NCI-H1092 treated with DMSO at 0.1 percent for 48 hours (cell line): Measurements from ENCODE around the gene PTPRA.
A peak's percentile ranks its signal among the peaks of the same experiment; 100 is the strongest.
"Not testable (repeated sequence)": the region's sequence is repeated elsewhere in the genome, so short reads cannot be mapped to it uniquely, and the experiment has no call there.

Source experiments
- DNase-seq: peaks from one replicate; lab custom pipeline; 2025; lab: John Stamatoyannopoulos, UW

Gene PTPRA

DNA sequence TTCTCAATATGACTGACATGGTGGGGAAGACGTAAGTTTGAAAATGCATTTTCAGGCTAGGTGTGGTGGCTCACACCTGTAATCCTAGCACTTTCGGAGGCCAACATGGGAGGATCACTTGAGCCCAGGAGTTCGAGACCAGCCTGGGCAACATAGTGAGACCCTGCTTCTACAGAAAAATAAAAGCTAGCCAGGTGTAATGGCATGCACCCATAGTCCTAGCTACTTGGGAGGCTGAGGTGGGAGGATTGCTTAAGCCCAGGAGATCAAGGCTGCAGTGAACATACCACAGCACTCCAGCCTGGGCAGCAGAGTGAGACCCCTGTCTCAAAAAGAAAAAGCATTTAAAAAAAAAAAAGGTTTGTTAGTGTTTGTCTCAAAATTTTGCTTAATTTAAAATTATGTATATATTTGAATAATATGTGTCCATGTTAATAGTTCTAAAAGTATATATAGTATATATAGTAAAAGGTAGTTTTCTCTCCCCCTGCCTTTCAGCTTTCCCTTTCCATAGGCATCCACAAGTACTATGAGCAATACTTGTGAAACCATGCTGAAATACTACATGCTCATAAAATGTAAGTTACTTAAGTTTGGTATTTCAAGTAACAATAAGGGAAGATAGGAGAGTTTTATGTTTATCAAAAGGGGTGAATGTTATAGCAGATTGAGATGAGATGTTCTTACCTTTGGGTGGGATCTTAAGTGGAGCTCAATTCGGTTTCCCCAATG is 15.1 kb downstream of the PTPRA start:
- no peak for DNase-seq

DNA sequence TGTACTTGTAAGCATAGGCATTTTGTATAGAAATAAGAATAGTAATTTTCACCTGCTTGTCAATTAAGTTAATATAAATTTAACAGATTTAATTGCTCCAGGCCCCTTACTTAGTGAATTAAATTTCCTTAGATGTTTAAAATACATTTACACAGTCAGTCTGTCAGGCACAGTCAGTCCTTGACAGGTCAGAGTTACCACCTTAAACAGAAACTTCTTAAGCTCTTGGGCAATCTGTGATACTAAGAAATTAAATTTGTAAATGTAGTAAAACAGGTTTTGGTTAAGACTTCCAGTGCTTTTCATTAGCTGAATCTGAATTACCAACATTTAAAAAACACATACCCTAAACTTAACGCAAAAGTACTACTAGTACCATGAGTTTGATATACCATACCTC is 15.9 kb downstream of the PTPRA start:
- no peak for DNase-seq

DNA sequence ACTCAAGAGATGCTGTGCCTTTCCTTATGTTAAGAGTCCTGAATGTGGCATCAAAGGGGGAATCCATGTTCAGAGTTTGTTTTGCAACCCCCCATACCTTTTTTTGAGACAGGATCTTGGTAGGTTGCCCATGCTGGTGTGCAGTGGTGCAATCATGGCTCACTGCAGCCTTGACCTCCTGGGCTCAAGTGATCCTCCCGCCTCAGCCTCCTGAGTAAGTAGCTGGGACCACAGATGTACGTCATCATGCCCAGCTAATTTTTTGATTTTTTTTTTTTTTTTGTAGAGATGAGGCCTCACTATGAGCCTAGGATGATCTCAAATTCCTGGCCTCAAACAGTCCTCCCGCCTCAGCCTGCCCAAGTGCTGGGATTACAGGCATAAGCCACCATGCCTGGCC is 16.5 kb downstream of the PTPRA start:
- no peak for DNase-seq

DNA sequence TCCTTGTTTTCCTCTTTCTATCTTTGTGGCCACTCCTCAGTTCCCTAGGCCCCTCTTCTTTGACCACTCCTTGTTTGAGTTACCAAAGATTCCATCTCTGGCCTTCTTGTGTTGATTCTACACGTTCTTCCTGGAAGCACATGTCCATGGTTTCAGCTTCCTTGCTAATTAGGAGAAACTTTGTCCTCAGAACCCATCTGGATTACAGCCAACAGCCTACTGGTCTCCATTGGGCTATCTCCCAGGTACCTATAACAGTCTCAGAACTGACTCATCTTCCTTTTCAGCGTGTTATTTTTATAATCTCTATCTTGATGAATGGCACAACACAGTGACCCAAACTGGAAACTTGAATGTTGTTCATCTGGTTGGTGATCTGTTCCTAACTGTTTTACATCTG is 17.5 kb downstream of the PTPRA start:
- no peak for DNase-seq

DNA sequence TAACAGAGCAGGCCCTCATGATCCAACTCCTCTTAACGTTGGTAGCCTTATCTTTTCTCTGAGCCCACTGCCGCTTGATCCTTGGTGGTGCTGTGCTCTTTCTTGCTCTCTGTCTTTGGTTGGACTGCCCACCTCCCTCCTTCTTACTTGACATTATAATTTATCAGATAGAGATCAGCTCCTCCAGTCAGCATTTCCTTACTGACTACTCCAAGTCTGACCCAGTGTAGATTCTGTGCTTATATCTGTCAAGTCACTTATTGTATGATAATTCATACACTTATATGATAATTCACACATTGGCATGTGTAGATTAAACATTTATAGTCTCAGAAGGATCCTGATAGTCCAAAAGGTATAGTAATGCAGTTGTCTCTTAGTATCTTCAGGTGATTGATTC is 18.1 kb downstream of the PTPRA start:
- DNase-seq: no peak

DNA sequence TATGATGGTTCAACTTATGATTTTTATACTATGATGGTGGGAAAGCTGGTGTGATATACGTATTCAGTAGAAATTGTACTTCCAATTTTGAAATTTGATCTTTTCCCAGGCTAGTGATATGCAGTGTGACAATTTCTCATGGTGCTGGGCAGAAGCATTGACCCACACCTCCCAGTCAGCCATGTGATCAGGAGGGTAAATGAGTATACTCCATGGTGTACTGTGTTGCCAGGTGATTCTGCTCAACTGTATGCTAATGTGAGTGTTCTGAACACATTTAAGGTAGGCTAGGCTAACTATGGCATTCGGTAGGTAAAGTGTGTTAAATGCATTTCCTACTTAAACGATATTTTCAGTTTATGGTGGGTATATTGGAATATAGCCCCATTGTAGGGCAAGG is 19.1 kb downstream of the PTPRA start:
- no peak for DNase-seq

DNA sequence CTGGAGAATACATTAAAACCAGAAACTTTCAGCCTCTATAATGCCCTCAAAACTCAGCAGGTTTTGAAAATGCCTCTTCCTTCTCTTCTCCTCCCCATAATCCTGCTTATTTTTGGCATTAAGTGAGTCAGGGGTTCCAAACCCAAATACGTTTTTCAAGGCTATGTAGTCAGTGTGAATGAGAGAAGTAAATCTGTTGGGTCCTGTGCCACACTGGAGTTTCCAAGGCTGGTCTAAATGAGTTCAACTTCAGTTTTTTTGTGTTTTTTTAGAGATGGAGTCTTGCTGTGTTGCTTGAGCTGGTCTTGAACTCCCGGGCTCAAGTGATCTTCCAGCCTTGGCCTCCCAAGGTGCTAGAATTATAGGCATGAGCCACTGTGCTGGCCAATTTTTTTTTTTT is 20.9 kb downstream of the PTPRA start:
- no peak for DNase-seq

DNA sequence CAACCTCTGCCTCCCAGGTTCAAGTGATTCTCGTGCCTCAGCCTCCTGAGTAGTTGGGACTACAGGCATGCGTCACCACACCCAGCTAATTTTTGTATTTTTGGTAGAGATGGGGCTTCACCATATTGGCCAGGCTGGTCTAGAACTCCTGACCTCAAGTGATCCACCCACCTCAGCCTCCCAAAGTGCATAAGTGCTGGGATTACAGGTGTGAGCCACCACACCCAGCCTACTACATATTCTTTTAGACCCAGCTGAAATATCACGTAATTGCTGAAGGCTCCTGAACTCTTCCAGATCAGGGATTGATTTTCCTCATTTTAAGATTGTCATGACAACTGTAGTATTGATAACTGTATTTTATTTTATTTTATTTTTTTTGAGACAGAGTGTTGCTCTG is 21.9 kb downstream of the PTPRA start:
- not testable (repeated sequence) for DNase-seq

DNA sequence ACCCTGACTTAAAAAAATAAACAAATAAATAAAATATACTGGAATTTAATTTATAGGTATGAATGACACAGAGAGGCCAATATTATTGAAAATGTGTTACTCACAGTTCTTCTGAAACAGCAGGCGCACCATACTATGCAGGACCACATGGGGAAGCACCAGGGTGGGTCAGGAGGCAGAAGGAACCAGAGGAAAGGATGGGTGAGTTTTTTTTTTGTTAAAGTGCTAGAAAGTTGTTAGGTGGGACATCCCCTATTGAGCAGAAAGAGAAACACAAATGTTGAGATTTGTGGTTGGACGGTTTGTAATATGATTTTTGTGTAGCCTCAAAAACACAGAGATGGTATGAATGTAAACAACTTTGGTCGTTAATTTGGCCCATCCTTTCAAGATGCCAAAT is 26.0 kb downstream of the PTPRA start:
- no peak for DNase-seq

DNA sequence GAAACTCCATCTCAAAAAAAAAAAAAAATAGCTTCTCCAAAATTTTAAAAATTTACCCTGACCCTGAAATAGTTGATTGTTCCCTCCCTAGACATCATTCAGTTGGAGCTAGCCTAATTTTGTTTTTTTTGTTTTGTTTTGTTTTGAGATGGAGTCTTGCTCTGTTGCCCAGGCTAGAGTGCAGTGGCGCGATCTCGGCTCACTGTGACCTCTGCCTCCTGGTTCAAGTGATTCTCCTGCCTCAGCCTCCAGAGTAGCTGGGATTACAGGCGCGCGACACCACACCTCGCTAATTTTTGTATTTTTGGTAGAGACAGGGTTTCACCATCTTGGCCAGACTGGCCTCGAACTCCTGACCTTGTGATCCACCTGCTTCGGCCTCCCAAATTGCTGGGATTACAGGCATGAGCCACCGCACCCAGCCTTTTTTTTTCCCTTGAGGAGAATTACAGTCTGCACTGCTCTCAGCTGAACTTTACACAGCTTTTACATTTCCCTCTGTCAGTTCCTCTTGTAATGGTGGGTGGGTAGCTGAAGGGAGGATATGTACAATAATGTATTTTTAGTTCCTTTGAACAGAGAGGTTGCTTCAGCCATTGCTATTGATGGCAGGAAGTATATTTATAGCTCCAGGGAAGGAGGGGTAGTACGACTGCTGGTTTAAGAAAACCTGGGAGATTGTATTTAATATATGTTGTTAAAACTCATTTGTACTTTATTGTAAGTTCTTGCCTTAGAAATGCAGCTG is 27.7 kb downstream of the PTPRA start:
- DNase-seq: no peak

DNA sequence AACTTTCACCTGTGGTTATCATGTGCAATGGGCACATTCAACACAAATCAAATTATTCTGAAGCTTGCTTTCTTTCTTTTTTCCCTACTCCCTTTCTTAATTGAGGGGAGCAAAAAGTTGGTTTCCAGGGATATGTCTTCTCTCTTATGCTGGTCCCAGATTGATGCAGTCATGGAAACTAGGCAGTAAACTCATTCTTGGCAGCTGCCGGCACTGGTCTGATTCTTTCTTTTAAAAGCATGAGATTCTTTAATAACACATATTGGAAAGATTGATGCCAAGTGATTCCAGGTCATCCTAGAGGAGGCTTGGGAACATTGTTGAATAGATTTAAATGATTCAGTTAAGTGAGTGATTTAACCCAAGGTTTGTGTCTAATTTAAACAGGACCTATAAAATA is 29.0 kb downstream of the PTPRA start:
- DNase-seq: no peak

DNA sequence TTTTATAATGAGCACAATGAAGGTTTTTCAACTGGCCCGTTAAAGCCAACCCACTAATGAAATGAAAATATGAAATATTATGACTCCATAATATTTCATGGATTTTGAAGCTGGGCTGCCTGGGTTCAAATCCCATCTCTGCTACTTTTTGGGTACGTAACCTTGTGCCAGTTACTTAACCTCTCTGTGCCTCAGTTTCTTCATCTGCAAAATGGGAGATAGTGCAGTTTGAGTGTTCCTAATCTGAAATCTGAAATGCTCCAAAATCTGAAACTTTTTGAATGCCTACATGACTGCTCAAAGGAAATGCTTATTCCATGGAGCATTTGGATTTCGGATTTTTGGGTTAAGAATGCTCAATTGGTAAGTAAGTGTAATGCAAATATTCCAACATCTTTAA is 29.5 kb downstream of the PTPRA start:
- no peak for DNase-seq

DNA sequence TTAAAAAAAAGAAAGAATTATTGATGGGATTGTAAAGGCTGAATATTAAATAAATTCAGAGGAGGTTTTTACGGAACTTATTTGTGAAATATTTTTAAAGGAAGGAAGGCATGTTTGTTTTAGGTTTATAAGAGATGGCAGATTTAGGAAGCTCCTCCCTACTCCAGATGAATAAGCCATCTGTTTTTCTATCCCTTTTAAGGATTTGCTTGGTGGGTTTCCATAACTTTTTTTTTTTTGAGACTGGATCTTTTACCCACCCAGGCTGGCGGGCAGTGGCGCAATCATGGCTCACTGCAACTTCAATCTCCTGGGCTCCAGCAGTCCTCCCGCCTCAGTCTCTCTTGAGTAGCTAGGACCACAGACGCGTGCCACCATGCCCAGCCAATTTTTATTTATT is 30.4 kb downstream of the PTPRA start:
- no peak for DNase-seq

DNA sequence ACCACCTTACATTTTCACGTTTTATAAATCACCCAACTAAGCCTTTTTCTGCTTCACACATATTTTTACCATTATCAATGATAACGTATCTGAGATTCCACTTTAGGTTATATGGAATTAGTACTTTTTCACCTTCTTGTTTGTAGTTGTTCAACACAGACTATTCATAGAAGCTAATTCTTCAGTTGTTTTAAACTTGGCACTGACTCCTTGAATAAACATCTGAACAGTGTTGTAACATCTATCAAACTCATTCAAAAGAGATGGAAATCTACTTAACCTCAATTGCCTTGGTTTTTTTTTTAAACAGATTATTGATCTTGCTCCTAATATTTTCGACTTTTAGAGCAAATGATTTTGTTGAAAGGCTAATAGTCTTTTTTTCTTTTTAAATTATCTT is 34.2 kb downstream of the PTPRA start:
- no peak for DNase-seq

DNA sequence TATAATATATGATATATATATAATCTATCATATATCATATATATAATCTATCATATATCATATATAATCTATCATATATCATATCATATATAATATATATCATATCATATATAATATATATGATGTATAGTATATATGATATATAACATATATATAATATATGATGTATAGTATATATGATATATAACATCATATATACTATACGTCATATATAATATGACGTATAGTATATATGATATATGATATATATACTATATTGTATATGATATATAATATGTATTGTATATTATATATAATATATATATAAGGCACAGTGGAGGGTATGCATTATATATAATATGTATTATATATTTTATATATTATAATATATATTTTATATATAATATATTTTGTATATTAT is 36.7 kb downstream of the PTPRA start:
- DNase-seq: no peak

DNA sequence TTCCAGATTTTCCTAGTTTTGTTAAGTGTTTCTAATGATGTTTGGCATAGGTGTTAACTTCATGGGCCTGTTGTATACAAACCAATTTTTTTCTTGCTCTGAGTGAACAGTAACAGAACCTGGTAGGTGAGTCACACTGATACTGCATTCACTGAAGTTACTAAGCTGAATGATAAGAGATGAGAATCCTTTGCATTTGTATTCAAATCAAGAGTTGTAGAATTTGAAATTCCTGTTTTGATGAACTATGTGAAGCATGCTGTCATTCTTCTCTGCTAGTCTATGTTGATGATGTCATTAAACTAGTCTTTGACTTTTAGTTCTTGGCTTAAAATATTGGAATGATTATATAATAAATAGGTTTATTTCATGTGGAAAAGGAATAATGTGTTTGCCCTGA is 37.9 kb downstream of the PTPRA start:
- no peak for DNase-seq

DNA sequence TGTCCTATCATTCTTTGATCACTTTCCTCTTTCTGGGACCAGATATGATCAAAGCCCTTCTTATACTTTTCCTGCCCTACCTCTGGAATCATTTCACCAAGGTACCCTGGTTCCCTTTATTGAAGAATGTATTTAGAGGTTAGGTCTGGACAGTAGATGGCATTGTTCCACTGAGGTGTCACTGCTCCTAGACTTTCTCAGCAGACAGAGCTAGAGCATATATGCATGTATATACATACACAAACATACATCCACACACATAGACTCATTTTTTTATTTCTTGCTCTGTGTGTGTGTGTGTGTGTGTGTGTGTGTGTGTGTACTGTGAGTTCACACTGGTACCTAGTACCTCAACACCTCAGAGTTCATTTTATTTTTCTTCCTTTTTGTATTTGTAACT is 40.9 kb downstream of the PTPRA start:
- DNase-seq: peak; percentile 3

DNA sequence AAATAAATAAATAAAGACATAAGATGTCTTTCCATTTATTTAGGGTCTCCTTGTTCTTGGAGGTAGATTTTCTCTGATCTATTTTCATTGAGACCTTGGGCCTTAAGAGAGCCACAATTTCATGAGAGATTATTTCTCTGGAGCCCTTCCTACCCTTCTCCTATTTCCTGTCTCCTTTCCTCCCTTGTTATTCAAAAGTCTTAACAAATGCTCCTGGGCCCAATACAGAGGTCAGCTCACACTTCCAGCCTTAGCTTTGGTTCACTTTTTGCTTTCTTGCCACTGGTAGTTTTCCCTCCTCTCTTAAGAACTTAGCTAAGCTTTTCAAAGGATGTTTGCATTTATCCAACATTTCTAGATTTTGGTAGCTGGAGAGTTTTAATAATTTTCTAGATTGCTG is 44.0 kb downstream of the PTPRA start:
- DNase-seq: no peak

DNA sequence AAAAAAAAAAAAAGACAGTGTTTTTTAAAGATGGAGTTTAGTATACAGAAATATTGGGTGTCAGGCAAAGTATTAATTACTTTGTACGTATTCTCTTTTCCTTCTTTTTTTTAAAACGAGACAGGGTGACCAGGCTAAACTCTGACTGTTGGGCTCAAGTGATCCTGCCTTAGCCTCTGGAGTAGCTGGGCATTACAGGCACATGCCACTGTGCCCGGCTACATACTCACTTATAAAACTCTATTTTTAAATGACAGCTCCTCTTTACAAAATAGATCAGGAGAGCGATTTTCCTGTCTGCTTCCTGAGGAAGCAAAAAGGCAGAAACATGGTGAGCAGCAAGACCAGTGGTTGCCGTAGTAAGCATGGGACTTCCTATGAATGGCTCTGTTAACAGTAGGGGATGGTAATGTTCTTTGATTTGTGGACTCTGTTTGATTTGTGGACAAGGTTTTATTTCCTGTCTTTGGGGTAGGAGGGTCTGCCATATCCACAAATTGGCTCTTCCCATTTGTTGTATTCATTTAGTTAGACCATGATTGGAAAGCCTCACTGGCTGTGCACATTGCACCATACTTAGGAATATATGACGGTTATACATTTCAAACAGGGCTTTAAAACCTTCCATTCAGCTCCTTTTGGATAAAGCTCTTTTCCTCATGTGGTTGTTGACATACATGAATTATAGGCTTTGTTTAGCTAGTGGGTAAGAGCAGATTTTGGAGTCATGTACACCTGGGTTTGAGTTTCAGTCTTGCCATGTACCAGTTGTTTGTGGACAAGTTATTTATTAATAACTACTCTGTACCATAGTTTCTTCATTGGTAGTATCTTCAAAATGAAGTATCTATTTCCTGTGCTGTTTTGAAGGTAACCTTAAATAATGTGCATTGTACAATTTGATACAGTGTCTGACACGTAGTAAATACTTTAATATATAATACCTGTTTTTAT is 45.1 kb downstream of the PTPRA start:
- DNase-seq: no peak

DNA sequence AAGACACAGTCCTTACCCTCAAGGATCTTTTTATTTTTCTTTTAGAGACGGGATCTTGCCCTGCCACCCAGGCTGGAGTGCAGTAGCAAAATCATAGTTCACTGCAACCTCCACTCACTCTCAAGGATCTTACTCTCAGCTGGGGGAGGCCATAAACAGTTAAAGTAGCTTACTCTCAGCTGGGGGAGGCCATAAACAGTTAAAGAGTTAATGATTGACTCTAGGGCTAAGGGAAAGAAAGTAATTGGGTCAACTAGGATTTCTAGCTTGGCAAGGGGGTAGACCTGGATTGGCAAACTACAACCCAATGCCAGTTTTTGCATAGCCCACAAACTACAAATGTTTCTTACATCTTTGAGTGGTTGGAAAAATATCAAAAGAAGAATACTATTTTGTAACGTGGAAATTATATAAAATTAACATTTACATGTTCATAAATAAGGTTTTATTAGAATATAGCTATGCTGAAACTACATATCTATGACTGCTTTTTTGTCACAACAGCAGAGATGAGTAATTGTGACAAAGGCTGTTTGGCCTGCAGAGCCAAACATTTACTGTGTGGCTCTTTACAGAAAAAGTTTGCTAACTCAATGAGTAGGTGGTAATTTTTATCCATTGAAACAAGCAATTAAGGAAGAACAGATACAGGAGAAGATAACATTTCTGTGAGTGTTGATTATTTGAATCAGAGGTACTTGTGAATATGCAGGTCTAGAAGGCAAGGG is 46.4 kb downstream of the PTPRA start:
- no peak for DNase-seq

DNA sequence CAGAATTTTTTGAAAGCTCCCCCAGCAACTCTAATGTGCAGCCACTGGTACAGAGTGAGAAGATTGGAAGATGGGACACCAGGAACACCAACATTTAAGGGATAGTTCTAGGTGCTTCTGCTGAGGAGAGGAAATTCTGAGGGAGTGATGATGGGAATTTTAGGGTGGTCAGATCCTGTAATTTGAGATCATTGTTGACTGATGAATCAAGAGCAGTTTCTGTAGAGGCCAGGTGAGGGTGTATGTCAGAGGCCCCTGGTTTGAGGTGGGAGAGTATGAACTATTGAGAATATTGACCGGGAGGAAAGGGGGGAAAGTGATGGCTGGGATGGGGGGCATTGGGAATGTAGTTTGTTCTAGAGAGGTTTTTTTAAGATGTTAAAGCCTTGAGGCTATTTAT is 47.2 kb downstream of the PTPRA start:
- no peak for DNase-seq

DNA sequence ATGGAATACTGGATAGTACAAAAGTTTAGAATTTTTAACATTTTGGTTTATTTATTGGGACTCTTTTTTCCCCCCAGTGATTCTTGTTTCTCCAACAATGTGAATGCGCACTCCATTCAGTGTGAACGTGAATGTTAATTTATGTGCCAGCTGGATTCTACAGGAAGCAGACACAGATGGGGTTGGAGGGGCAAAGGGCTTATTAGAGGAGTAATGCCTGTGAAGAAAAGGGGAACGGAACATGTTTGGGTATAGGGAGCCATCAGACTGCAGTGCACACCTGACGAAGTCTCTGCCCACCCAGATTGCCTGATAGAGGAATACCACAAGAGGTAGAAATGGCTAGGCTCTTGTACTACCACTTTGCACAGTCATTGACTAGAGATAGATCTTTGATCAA is 48.2 kb downstream of the PTPRA start:
- no peak for DNase-seq
